ENCODE data around the gene CPSF7. TPM values are rescaled to one million over a fixed set of nuclear protein-coding genes. Genes with fewer than 3 reads are reported as not detected.

The CPSF7 gene
- polyA plus RNA-seq, 3 donors = 12.5 to 67.5 (median 20.1) TPM

GRCh38 chr11:61361237-61361740, 68.5 kb downstream of the CPSF7 start:
- Mint-ChIP-seq H3K27ac (peak overlapping the region; percentile 97 to 100 (median 100)), H3K4me3 (peak overlapping the region; percentile 97 to 100), H3K36me3 (peaks cover 20 to 30% of the 10 kb centered on the region in 2 donors), H3K9me3 (no peaks in the 10 kb centered on the region), H3K27me3 (ENCODE audit: low read depth in 3 of 3) (no peaks in the 10 kb centered on the region), H3K4me1 (peaks cover 63% of the 10 kb centered on the region)
- Histone ChIP-seq H3K27ac (ENCODE audit: low read depth in 1 of 2, low read length in 2 of 2) (peak overlapping the region; percentile 97 to 99), H4K20me1 (ENCODE audit: insufficient read depth, low read length) (no peaks in the 10 kb centered on the region), H2AFZ (ENCODE audit: insufficient read depth, low read depth, low read length, poor library complexity, severe bottlenecking) (peak overlapping the region; percentile 88), H3K4me1 (ENCODE audit: control insufficient read depth in 1 of 2, insufficient read depth in 2 of 2, low read length in 2 of 2) (peaks cover 66 to 71% of the 10 kb centered on the region in 2 donors), H3K4me3 (replicated peaks in 1 of 3; ENCODE audit: low read depth in 2 of 3, low read length in 3 of 3) (peak overlapping the region; percentile 65 to 89 (median 79)), H3K9ac (ENCODE audit: insufficient read depth, low read length, poor library complexity, severe bottlenecking) (peak overlapping the region; percentile 93), H3K9me3 (replicated peaks in 1 of 2; ENCODE audit: control insufficient read depth in 1 of 2, insufficient read depth in 1 of 2, low read length in 2 of 2) (no peaks in the 10 kb centered on the region), H3K4me2 (replicated peaks; ENCODE audit: extremely low read depth, low read length, poor library complexity, severe bottlenecking) (peak overlapping the region; percentile 95), H3K36me3 (replicated peaks in 1 of 2; ENCODE audit: control insufficient read depth in 1 of 2, insufficient read depth in 2 of 2, low read length in 2 of 2) (peaks cover 20 to 29% of the 10 kb centered on the region in 2 donors), H3K27me3 (ENCODE audit: control insufficient read depth in 2 of 2, insufficient read depth in 2 of 2, low read length in 2 of 2) (no peaks in the 10 kb centered on the region), H3K79me2 (ENCODE audit: insufficient read depth, low read length) (peaks cover 53% of the 10 kb centered on the region)
- no peak for DNase-seq
- intact Hi-C loops (cut with micrococcal nuclease) = no loop called here
- TF ChIP-seq CTCF (IDR thresholded peaks at IDR 0.05) = no peak
- 7% methylated on average over 19 of the region's 22 CpGs for WGBS (ENCODE audit: insufficient coverage)

- Histone ChIP-seq H3K9me3 (replicated peaks in 1 of 2; ENCODE audit: control insufficient read depth in 1 of 2, insufficient read depth in 1 of 2, low read length in 2 of 2) (no peaks in the 10 kb centered on the region), H3K27ac (ENCODE audit: low read depth in 1 of 2, low read length in 2 of 2) (peak overlapping the region in 1 of 2 donors; percentile 66), H3K4me2 (replicated peaks; ENCODE audit: extremely low read depth, low read length, poor library complexity, severe bottlenecking) (peak overlapping the region; percentile 95), H2AFZ (ENCODE audit: insufficient read depth, low read depth, low read length, poor library complexity, severe bottlenecking) (no peak overlapping the region), H3K9ac (ENCODE audit: insufficient read depth, low read length, poor library complexity, severe bottlenecking) (no peak overlapping the region), H3K4me3 (replicated peaks in 1 of 3; ENCODE audit: low read depth in 2 of 3, low read length in 3 of 3) (peak overlapping the region in 1 of 3 experiments; percentile 7), H3K27me3 (ENCODE audit: control insufficient read depth in 2 of 2, insufficient read depth in 2 of 2, low read length in 2 of 2) (no peaks in the 10 kb centered on the region), H3K79me2 (ENCODE audit: insufficient read depth, low read length) (peaks cover 46% of the 10 kb centered on the region), H3K4me1 (ENCODE audit: control insufficient read depth in 1 of 2, insufficient read depth in 2 of 2, low read length in 2 of 2) (peaks cover 70 to 73% of the 10 kb centered on the region in 2 donors), H3K36me3 (replicated peaks in 1 of 2; ENCODE audit: control insufficient read depth in 1 of 2, insufficient read depth in 2 of 2, low read length in 2 of 2) (peaks cover 8 to 12% of the 10 kb centered on the region in 2 donors), H4K20me1 (ENCODE audit: insufficient read depth, low read length) (no peaks in the 10 kb centered on the region)
- peaks cover 0 to 2% (median 0%) of the 10 kb centered on the region in 3 donors for H3K27me3 Mint-ChIP-seq (ENCODE audit: low read depth in 3 of 3)
- H3K4me1 Mint-ChIP-seq = peaks cover 66% of the 10 kb centered on the region
- 95% methylated on average over 5 of the region's 6 CpGs for WGBS (ENCODE audit: insufficient coverage)
- peak overlapping the region; percentile 50 to 100 (median 77) for H3K27ac Mint-ChIP-seq
- intact Hi-C loops (cut with micrococcal nuclease) = no loop called here
- peaks cover 19 to 31% of the 10 kb centered on the region in 2 donors for H3K36me3 Mint-ChIP-seq
- H3K4me3 Mint-ChIP-seq = peak overlapping the region; percentile 7 to 47
- no peaks in the 10 kb centered on the region for H3K9me3 Mint-ChIP-seq
- TF ChIP-seq CTCF (IDR thresholded peaks at IDR 0.05) = no peak
- peak in 2 of 3 donors; percentile 41 to 54 for DNase-seq
Measured at GRCh38 chr11:61359516-61359915, 70.3 kb downstream of the CPSF7 start.

All from CD14-positive monocyte (primary cell).